NCI-H2227 (cell line): ENCODE measurements around the gene DCAF4.
"Not testable (repeated sequence)": the region's sequence is repeated elsewhere in the genome, so short reads cannot be mapped to it uniquely, and the experiment has no call there.

ENCODE experiments used
- DNase-seq: peaks from one replicate; lab custom pipeline; 2025; ENCODE audit not compliant: unreplicated experiment; lab: John Stamatoyannopoulos, UW

The DCAF4 gene

DNA sequence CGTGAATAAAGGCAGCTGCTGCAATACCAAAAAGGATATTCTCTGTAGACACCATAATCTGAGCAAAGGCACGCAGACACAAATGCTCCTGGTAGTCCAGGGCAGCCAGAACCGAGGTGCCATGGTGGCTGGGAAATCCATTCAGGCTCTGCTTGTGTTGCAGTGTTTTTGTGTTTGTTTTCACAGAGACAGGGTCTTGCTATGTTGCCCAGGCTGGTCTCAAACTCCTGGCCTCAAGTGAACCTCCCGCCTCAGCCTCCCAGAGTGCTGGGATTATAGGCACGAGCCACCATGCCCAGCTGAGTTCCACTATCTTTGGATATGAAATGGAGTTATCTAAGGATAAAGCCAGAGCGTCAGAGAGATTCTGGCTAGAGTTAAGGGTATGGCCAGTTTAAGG, 39.8 kb downstream of the DCAF4 start:
- no peak for DNase-seq

DNA sequence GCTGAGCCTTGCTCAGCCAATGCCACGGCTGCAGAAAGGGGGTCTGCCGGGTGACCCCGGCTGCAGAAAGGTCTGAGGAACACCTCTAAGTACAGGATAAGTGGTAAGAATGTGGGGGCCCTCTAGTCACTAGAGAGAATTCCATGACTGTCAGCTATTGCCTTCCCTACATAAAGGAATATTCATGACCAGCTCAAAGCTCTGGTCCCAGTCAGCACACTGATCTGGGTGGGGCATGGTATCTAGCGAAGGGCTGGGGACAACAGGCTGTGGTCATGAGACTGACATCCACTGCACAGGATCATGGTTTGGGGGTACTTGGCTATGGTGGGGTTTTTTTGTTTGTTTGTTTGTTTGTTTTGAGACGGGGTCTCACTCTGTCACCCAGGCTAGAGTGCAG, 42.1 kb downstream of the DCAF4 start:
- DNase-seq = no peak

DNA sequence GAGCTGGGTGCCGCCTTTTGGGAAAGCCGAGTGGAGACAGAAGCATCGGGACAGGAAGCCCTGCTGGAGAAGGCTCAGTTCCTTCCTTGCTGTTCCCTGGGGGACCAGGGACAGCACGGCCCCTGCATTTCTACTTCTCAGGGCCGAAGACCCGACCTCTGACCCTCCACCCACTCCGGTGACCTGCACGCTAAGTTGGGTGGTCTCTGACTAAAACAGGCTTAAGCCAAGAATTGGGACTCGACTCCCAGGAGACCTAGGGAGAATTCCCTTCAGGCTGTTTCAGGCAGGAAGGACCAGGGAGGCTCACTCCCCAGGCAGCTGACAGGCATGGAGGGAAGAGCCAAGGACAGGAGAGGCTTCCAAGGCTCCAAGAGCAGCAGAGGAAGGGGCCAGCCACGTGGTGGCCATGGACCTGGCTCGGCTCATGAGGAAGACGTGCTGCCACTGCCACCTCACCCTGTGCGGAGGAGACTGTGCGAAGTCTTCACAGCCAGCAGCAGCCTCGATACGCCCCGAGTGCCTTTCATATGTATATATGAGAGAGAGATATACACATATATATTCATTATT, 43.9 kb downstream of the DCAF4 start:
- no peak for DNase-seq

DNA sequence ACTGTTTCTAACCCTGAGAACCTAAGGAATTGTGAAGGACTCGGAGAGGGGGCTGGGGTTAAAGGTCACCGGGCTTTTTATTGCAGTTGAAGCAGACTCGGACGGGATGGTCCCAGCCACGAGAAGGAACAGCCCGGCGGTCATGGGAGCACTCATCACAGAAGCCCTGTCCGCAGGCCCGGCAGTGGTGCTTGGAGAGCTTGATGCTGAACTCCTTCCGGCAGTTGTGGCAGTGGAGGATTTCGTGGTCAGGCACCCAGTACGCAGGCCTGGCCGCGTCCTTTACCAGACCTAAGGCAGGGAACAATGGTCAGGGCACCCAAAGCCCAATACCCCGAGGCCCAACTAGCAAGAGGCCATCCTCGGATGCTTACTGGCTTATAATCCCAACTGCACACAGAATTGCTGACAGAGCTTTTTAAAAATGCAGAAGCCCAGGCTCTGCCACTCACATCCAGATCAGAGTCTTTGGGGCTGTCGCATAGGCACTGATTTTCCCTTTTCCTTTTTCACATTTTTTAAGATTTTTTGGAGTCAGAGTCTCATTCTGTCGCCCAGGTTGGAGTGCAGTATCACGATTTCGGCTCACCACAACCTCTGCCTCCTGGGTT, 44.7 kb downstream of the DCAF4 start:
- no peak for DNase-seq

- DNase-seq = no peak
Observed at GRCh38 chr14:72974661-72975060, 48.4 kb downstream of the DCAF4 start.

GRCh38 chr14:72975770-72976169, 49.5 kb downstream of the DCAF4 start:
- DNase-seq = no peak

DNA sequence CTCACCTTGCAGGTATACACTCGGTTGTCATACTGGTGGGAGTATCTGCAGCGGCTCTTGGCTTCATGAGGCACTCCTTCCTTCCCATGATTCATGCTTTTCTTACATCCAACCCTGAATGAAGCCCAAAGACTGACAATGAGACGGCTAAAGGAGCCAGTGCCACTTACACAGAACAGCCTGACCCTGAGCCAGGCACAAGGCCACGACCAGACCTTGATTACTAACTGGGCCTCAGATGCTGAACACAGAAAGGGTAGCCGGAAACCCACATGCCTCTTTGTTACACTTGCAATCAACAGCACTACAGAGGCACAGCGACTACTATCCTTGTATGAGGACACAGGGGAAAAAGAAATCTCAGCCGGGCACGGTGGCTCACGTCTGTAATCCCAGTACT, 52.6 kb downstream of the DCAF4 start:
- DNase-seq = no peak

DNA sequence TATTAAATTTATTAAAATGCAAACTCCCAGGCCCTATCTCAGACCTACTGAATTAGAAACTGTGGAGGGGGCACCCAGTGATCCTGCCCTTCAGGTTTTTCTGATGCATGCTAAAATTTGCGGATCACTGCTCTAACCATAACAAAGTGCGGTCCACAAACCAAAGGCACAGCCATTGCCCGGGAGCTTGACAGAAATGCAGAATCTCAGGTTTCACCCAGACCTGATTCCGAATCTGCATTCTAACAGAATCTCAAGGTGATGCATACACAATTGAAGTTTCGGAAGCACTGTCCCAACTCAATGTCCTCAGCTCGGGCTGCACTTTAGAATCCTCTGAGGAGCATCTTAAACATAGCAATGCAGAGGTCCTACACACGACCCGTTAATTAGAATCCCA, 54.6 kb downstream of the DCAF4 start:
- no peak for DNase-seq

GRCh38 chr14:72982146-72982708, 56.0 kb downstream of the DCAF4 start:
- no peak for DNase-seq

DNA sequence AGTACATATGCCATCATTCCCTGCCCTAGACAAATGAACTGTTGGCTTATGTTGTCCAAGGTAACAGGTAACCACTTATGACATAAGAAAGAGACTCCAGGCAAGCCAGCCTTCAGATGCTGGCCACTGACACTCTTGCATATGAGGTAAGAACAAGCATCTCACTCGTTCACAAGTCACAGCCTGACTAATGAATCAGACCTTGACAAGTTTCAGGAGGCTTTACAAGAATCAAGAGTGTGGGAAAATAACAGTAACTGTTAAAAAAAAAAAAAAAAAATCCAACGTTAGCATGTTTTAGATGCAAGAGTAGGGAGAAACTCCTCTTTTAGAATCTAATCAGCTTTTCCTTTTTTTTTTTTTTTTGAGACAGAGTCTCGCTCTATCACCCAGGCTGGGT, 60.0 kb downstream of the DCAF4 start:
- no peak for DNase-seq

DNA sequence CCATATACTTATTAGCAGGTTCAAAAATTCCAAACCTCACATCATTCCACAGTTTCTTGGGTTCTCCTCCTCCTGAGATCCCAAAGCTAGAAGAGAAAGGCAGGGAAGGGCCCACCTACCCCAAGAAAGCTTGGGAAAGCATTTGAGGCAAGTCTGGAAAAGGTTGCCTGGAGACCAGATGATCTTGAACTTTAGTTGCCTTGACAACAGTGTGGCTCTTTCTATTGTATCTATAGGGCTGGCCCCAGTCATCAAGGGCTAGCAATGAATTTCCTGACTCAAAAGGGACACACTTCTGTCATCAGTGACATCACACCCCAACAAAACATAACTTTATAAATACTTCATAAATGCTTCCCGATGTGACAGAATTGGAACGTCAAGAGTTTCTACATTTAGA, 60.6 kb downstream of the DCAF4 start:
- no peak for DNase-seq

DNA sequence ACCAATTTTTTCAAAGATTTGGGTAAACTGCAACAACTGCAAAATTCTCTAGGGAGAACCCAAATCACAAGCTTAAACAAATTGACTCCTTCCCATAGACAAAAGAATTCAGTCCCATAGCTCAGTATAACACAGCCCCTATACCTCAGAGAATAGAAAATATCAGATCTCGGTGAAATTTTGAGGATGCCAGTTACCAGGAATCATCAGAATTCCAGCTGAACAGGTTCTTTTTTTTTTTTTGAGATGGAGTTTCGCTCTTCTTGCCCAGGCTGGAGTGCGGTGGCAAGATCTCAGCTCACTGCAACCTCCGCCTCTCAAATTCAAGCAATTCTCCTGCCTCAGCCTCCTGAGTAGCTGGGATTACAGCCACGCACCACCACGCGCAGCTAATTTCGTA, 63.9 kb downstream of the DCAF4 start:
- DNase-seq = no peak

DNA sequence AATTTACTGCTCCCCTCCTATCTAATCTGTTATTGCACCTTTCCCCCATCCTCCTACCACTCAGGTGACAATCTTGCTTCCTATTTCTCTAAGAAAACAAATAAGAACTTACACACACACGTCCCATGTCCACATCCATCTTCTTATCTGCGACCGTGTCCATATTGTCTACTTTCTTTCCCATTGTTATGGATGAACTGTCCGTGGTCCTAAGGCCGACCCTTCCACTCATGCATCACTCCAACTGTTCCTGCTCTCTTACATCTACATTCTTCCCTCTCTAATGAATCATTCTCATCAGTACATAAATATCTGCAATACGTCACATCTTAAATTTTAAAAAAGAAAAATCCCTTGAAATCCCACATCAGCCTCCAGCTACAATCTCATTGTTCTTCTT, 70.7 kb downstream of the DCAF4 start:
- DNase-seq = no peak

DNA sequence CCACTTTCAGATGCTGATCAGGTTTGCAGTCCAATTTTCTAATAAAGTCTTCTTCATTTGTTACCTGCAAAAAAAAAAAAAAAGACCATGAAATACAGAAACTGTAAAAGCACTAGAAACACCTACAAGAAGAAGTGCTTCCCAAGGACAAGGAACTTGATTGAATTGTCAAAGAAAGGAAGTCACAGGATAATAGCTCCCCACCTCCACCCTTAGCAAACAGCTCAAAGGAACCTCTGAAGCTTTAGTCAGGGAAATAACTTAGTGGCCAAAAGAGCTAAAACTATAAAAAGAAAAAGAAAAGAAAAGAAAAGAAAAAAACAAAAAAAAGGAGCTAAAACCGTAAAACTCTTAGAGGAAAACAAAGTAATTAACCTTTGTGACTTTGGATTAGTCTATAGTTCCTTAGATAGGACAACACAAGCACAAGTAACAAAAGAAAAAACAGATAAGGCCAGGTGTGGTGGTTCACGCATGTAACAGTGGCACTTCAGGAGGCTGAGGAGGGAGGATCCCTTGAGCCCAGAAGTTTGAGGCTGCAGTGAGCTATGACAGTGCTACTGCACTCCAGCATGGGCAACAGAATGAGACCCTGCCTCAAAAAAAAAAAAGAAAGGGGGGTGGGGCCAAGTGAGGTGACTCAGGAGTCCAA, 72.1 kb downstream of the DCAF4 start:
- no peak for DNase-seq

GRCh38 chr14:72999316-72999715, 73.1 kb downstream of the DCAF4 start:
- DNase-seq = no peak

GRCh38 chr14:73000073-73000472, 73.8 kb downstream of the DCAF4 start:
- DNase-seq = no peak

DNA sequence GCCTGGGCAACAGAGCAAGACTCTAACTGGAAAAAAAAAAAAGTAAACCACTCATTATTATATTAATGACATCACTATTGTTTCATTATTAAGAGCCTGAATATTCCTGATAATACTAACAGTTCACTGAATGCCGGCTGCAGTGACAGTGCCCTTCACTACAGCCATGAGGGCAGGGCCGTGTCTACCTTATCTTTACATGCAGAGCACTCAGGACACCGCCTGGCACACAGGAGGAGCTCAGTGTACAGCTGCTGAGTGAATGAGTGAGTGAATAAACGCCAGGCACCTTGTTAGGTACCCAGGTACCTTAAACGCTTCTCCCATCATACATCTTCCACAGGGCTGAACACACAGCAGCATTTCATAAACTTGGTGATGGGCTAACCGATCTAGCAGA, 77.4 kb downstream of the DCAF4 start:
- DNase-seq = no peak

DNA sequence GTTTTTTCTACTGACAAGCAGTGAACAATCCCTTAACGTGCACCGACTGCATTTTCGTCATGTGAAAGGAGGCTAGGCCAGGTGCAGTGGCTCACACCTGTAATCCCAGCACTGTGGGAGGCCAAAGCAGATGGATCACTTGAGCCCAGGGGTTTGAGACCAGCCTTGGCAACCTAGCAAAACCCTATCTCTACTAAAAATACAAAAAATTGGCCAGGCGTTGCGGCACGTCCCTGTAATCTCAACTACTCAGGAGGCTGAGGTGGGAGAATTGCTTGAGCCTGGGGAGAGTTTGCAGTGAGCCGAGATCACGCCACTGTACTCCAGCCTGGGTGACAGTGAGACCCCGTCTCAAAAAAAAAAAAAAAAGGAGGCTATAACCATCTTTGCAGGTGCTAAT, 78.4 kb downstream of the DCAF4 start:
- not testable (repeated sequence) for DNase-seq

- DNase-seq = no peak
Observed at GRCh38 chr14:73007835-73008234, 81.6 kb downstream of the DCAF4 start.

- DNase-seq = no peak
Observed at GRCh38 chr14:73008501-73008900, 82.2 kb downstream of the DCAF4 start.
